SH-SY5Y (cell line): ENCODE results near the gene HSPA2.

Source experiments
- GATA2 ChIP-seq: IDR thresholded peaks from 2 replicates; pipeline ENCODE4 v1.6.1; 2011; ENCODE audit warnings: mild to moderate bottlenecking, low read depth, low read length
- GATA3 ChIP-seq: IDR thresholded peaks from 2 replicates; pipeline ENCODE4 v1.6.1; 2011; ENCODE audit warnings: low read depth, mild to moderate bottlenecking, low read length, moderate library complexity

- no peak for TF ChIP-seq GATA2
- TF ChIP-seq GATA3: no peak
These were observed 34.0 kb downstream of the HSPA2 start for GRCh38 chr14:64574371-64575107.
